HG02943 (cell line): ENCODE results near the gene PCDH15.

Experiments
- ATAC-seq: cut with Tn5 transposase; IDR thresholded peaks from one replicate; pipeline ENCODE4 v1.9.1; 2021; ENCODE audit warnings: mild to moderate bottlenecking, low read depth, moderate library complexity; ENCODE audit not compliant: unreplicated experiment

The PCDH15 gene

DNA sequence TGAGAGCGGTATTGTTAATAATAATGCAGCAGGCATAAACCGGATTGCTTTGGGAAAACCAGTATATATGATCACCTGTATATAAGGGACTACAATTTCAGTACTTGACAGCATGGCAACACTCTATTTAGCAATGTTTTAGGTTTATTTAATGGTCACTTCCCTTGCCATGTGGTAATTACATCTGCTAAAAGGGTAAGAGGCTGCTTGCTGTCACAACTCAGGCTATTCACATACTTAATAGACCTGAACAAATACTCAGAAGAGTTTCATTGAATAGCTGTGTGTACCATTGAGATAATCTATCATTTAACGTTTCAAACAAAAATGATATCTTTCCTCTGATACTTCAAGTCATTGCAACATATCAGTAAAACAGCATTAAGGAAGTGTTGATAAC lies 90.1 kb downstream of the PCDH15 start:
- no peak for ATAC-seq

DNA sequence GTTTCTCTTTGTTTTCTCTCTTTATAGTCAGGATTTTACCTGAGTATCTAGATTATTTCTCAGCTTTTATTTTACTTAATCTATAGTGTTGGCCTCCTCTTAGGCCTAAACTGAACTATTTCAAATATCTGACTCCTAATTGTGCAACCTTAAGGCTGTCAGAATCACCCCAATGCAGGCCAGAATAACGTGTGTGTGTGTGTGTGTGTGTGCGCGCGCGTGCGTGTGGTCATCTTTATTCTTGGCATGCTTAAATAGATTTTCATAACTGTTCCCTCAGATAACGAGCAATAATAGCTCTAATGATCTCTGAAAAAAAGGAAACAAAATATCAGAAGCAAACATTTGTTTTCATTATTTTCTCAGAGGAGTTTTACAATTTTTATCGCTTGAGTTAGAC lies 92.4 kb downstream of the PCDH15 start:
- no peak for ATAC-seq

GRCh38 chr10:54708021-54708420 lies 93.0 kb downstream of the PCDH15 start:
- no peak for ATAC-seq

DNA sequence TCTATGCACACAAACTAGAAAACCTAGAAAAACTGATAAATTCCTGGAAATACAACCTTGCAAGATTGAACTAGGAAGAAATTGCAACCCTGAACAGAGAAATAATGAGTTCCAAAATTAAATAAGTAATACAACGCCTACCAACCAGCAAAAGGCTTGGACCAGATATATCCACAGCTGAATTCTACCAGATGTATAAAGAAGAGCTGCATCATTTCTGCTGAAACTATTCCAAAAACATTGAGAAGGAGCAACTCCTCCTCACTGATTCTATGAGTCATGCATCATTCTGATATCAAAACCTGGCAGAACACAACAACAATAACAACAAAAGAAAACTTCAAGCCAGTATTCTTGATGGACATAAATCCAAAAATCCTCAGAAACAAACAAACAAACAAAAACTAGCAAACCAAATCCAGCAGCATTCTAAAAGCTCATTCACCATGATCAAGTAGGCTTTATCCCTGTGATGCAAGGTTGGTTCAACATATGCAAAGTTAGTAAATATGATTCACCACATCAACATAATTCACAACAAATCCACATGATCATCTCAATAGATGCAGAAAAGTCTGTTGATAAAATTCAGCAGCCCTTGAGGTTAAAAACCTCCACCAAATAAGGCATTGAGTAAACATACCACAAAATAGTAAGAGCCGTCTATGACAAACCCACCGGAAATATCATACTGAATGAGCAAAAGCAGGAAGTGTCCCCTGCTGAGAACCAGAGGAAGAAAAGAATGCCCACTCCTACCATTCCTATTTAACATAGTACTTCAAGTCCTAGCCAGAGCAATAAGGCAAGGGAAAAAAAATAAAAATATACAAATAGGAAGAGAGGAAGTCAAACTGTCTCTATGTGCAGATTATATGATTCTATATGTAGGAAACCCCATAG lies 98.2 kb downstream of the PCDH15 start:
- no peak for ATAC-seq

DNA sequence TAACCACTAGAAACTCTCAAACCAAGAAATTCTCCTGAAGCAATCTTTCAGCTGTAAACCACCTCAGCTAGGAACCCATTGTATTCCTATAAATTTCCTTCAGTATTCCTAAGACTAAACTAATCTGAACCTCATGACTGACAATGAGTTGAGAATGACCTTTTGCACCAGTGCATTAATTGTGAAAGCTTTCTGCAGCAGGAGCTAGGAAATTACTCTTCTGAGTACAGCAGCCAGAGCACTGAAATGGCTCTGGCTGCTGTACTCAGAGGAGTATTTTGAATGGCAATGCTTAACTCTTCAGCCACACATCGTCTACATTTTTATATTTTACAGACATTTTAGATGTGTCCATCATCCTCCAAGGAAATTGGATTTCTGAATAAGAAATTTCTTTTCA lies 109.7 kb downstream of the PCDH15 start:
- no peak for ATAC-seq

GRCh38 chr10:54682554-54682953 lies 118.5 kb downstream of the PCDH15 start:
- no peak for ATAC-seq

GRCh38 chr10:54681136-54681535 lies 119.9 kb downstream of the PCDH15 start:
- ATAC-seq: no peak

GRCh38 chr10:54667136-54667535 lies 133.9 kb downstream of the PCDH15 start:
- no peak for ATAC-seq

DNA sequence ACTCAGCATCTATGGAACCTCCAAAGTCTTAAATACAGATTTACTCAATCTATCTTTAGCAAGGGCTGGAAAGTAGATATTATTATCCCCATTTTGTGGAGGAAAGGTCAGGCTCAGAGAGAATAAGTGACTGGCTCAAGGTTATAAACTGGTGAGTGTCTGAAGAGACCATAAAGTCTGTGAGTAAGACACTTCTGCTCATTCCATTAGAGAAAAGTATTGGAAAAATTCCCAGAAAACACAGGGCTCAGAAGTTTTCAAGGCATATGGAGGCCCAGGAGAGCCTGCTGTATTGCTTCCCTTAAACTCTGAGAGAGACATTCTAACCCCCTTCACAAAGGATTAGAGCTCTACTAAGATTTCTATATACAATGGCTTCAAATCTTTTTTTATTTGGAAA lies 134.8 kb downstream of the PCDH15 start:
- no peak for ATAC-seq

DNA sequence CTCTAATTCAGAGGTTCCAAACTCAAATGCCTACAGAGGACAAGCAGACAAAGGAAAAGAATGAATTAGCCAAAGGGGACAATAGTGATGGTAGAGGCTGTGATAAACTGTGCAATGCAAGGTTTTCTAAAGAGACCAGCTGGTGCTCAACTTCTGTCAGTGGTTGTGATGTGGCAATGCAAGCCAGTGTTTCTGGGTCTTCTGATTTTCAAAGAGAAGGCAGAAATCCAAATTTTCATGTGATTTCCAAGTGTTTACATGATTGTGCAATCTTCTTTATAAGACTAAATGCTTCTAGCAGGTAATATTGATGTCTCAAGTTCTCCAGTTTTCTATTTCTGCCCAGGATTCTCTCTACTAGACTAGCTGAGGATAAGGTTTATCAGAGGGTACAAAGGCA lies 135.9 kb downstream of the PCDH15 start:
- no peak for ATAC-seq

DNA sequence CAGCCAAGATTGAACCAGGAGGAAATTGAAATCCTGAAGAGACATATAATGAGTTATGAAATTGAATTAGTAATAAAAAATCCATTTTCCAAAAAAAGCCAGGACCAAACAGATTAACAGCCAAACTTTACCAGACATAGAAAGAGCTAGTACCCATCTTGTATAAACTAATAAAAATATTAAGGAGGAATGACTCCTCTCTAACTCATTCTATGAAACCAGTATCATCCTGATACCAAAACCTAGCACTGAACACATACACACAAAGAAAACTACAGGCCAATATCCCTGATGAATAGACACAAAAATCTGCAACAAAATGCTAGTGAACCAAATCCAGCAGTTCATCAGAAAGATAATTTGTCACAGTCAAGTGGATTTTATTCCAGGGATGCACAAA lies 140.6 kb downstream of the PCDH15 start:
- no peak for ATAC-seq

GRCh38 chr10:54656643-54657042 lies 144.4 kb downstream of the PCDH15 start:
- ATAC-seq: no peak

DNA sequence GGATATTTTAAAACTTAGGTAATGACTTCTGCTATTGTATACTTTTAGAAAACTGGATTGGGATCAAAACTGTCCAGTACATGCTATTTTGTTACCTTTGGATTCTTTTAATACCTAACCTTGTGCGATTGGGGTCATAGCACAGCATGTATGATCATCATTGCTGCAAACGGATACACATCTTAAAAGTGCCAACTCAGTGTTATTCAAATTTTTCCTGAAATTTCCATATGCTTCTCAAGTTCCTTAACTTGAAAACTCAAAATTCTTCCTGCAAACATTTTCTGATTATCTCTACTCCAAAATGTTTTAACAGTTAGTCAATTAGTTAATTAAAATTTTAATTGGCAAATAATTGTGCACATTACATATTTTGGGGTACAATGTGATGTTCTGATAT lies 147.5 kb downstream of the PCDH15 start:
- ATAC-seq: no peak

DNA sequence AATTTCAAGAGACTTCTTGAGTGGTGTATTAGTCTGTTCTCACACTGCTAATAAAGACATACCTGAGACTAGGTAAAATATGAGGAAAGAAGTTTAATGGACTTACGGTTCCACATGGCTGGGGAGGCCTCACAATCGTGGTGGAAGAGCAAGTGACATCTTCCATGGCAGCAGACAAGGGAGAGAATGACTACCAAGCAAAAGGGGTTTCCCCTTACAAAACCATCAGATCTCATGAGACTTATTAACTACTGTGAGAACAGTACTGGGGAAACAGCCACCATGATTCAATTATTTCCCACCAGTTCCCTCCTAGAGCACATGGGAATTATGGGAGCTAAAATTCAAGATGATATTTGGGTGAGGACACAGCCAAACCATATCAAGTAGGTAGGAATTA lies 150.5 kb downstream of the PCDH15 start:
- no peak for ATAC-seq

DNA sequence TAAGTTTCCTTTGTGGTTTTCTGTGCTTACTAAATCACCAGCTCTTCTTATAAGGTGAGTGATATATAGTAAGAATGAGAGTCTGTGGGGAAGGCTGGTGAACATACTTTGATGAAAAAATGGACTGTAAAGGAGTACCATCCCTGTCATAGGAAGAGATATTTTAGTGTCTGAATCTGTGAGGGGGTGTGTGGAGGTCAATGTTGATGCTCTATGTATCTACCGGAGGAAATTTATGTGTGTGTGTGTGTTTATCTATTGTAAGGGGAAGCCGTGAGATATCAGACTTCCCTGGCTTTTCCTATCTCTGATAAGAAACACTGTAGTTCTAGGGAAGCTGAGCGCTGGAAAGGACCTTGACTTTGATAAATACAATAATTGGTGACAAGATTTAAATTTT lies 179.0 kb downstream of the PCDH15 start:
- no peak for ATAC-seq

- ATAC-seq: no peak
Observed at GRCh38 chr10:54620352-54620751, 180.7 kb downstream of the PCDH15 start.

GRCh38 chr10:54614072-54614471 lies 187.0 kb downstream of the PCDH15 start:
- no peak for ATAC-seq

- ATAC-seq: no peak
Observed at GRCh38 chr10:54613162-54613561, 187.9 kb downstream of the PCDH15 start.

- no peak for ATAC-seq
Observed at GRCh38 chr10:54609423-54609822, 191.6 kb downstream of the PCDH15 start.

DNA sequence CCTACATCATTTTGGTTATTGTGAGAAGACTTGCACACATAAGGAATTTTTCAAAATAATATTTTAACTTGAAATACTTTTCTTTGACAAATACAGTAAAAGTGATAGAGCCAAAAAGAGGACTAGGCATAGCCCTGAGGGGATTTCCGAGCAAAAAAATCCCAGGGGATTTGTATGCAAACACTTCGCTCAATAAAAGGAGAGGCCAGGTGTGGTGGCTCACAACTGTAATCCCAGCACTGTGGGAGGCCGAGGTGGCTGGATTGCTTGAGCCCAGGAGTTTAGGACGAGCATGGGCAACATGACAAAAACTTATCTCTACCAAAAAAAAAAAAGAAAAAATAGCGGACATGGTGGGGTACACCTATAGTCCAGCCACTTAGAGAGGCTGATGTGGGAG lies 193.0 kb downstream of the PCDH15 start:
- no peak for ATAC-seq

- ATAC-seq: no peak
Observed at GRCh38 chr10:54594289-54594688, 206.7 kb downstream of the PCDH15 start.

DNA sequence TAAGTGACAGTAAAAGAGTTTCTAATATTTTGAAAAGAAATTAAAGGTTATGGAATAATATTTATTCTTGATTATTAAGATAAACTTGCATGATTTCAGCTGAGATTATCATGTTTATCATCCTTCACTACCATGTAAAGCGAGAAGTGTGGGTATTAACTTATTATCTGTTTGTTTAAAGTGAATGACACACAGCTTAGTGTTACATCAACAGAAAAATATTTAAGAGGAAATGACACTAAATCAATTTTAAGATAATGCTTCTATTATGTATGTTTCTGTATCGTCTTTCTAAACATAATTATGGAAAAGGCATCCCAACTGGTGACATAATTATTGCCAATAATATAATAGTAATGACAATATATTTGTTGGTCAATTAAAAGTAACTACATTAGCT lies 213.1 kb downstream of the PCDH15 start:
- ATAC-seq: no peak

DNA sequence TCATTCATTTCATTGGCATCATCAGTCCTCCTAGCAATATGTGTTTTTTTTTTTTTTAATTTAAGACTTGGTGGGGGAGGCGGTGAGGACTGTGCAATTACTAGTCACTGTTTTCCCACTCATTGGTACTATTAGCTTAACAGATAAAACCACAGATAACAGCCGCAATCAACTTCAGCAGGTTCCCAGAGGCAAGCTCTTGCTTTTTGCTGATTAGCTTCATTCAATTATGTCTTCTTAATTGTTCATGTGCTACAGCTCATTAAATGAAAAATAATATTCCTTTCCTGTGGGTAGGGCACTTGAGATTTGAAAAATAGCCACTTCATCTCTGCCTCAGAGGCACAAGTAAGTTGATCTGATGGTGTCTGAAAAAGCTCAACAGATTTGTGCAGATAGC lies 215.5 kb downstream of the PCDH15 start:
- ATAC-seq: no peak
